Glutamatergic neuron (in vitro differentiated cells): Measurements from ENCODE around the gene ENG. TPM values are rescaled to one million over a fixed set of nuclear protein-coding genes. Genes with fewer than 3 reads are reported as not detected.
"Not testable (repeated sequence)": the region's sequence is repeated elsewhere in the genome, so short reads cannot be mapped to it uniquely, and the experiment has no call there.

ENCODE experiments used
- DNase-seq: peaks from one replicate; pipeline ENCODE4 v3.0.0; 2022
- H3K27ac Mint-ChIP-seq: one replicate; pipeline ENCODE4 v1.8.0; 2020; ENCODE audit warnings: mild to moderate bottlenecking, mixed read lengths, inconsistent platforms; ENCODE audit not compliant: unreplicated experiment
- H3K27me3 Mint-ChIP-seq: one replicate; pipeline ENCODE4 v1.8.0; 2020; ENCODE audit warnings: mild to moderate bottlenecking, moderate library complexity, mixed read lengths, inconsistent platforms; ENCODE audit not compliant: unreplicated experiment
- H3K36me3 Mint-ChIP-seq: one replicate; pipeline ENCODE4 v1.8.0; 2020; ENCODE audit warnings: mild to moderate bottlenecking, mixed read lengths, inconsistent platforms; ENCODE audit not compliant: unreplicated experiment
- H3K4me1 Mint-ChIP-seq: one replicate; pipeline ENCODE4 v1.8.0; 2020; ENCODE audit warnings: mild to moderate bottlenecking, low read depth, mixed read lengths, inconsistent platforms; ENCODE audit not compliant: unreplicated experiment
- H3K4me3 Mint-ChIP-seq: one replicate; pipeline ENCODE4 v1.8.0; 2020; ENCODE audit warnings: mild to moderate bottlenecking, mixed read lengths, inconsistent platforms; ENCODE audit not compliant: unreplicated experiment
- H3K9me3 Mint-ChIP-seq: one replicate; pipeline ENCODE4 v1.8.0; 2020; ENCODE audit warnings: mild to moderate bottlenecking, moderate library complexity, mixed read lengths, inconsistent platforms; ENCODE audit not compliant: unreplicated experiment
- CTCF ChIP-seq: fragments of 200-600 bp; sonication (generic); IDR thresholded peaks from one replicate; pipeline ENCODE4 v1.5.0; 2021; ENCODE audit not compliant: partially characterized antibody, unreplicated experiment
- total RNA-seq: library from RNA; stranded (reverse); fragmentation: NEBNext Ultra II Directional; extraction: Animal tissue kit (Norgen Biotek cat#: 25700); gene quantifications from one replicate; pipeline ENCODE4 v1.2.1, GENCODE V29; 2021; ENCODE audit not compliant: unreplicated experiment

The ENG gene
- total RNA-seq, 1 donor from 2014 or later: not detected

- H3K27me3 Mint-ChIP-seq: peaks cover 5% of the 10 kb centered on the region
- no peak overlapping the region for H3K27ac Mint-ChIP-seq
- no peak for DNase-seq
- peaks cover 4% of the 10 kb centered on the region for H3K36me3 Mint-ChIP-seq
- TF ChIP-seq CTCF: no peak
- H3K4me1 Mint-ChIP-seq: peaks cover 11% of the 10 kb centered on the region
- no peaks in the 10 kb centered on the region for H3K9me3 Mint-ChIP-seq
- H3K4me3 Mint-ChIP-seq: no peak overlapping the region
These were observed 30.0 kb upstream of the ENG start for GRCh38 chr9:127884427-127884911.

GRCh38 chr9:127883959-127884358 lies 29.5 kb upstream of the ENG start:
- Mint-ChIP-seq H3K4me3 (no peak overlapping the region), H3K9me3 (no peaks in the 10 kb centered on the region), H3K4me1 (peaks cover 11% of the 10 kb centered on the region), H3K27ac (no peak overlapping the region), H3K27me3 (peaks cover 6% of the 10 kb centered on the region), H3K36me3 (peaks cover 4% of the 10 kb centered on the region)
- no peak for DNase-seq
- TF ChIP-seq CTCF: no peak

GRCh38 chr9:127881715-127882114 lies 27.3 kb upstream of the ENG start:
- H3K27me3 Mint-ChIP-seq: peaks cover 12% of the 10 kb centered on the region
- H3K4me3 Mint-ChIP-seq, H3K27ac Mint-ChIP-seq, DNase-seq, H3K9me3 Mint-ChIP-seq, H3K36me3 Mint-ChIP-seq: not testable (repeated sequence)
- peaks cover 11% of the 10 kb centered on the region for H3K4me1 Mint-ChIP-seq

GRCh38 chr9:127880143-127880542 lies 25.7 kb upstream of the ENG start:
- no peak overlapping the region for H3K27ac Mint-ChIP-seq
- H3K27me3 Mint-ChIP-seq: peaks cover 12% of the 10 kb centered on the region
- H3K4me1 Mint-ChIP-seq: peaks cover 12% of the 10 kb centered on the region
- DNase-seq: no peak
- no peak overlapping the region for H3K4me3 Mint-ChIP-seq
- no peaks in the 10 kb centered on the region for H3K9me3 Mint-ChIP-seq
- no peaks in the 10 kb centered on the region for H3K36me3 Mint-ChIP-seq
- TF ChIP-seq CTCF: no peak

GRCh38 chr9:127878652-127879390 lies 24.4 kb upstream of the ENG start:
- no peak for DNase-seq
- TF ChIP-seq CTCF: no peak
- Mint-ChIP-seq H3K4me3 (peak overlapping the region; percentile 46), H3K27ac (no peak overlapping the region), H3K4me1 (peaks cover 4% of the 10 kb centered on the region), H3K9me3 (no peaks in the 10 kb centered on the region), H3K36me3 (no peaks in the 10 kb centered on the region), H3K27me3 (peaks cover 9% of the 10 kb centered on the region)
